HEK293T (cell line): ENCODE measurements around the gene HTR3A.

ENCODE experiments used
- CTCF ChIA-PET: fragments of 350-600 bp; formaldehyde crosslinking; extraction: SDS; loops from one replicate; lab custom pipeline; 2021; ENCODE audit warnings: antibody characterized with exemption, inconsistent platforms; lab: Yijun Ruan, JAX
- POLR2A ChIA-PET: fragments of 350-600 bp; formaldehyde crosslinking; extraction: SDS; loops from one replicate; lab custom pipeline; 2020; ENCODE audit warnings: antibody characterized with exemption, inconsistent platforms; lab: Yijun Ruan, JAX
- DNase-seq: peaks from one replicate; pipeline ENCODE4 v3.0.0; 2012; ENCODE audit warnings: mixed read lengths; ENCODE audit errors: extremely low spot score
- ARNT ChIP-seq: fragments of 450-650 bp; IDR thresholded peaks from 2 replicates; pipeline ENCODE4 v1.6.1; 2017; ENCODE audit warnings: mild to moderate bottlenecking
- BHLHE40 ChIP-seq: fragments of 450-650 bp; IDR thresholded peaks from 2 replicates; pipeline ENCODE4 v1.6.1; 2016; ENCODE audit warnings: mild to moderate bottlenecking, moderate library complexity, borderline replicate concordance
- CTBP1 ChIP-seq: fragments of 450-650 bp; IDR thresholded peaks from 2 replicates; pipeline ENCODE4 v1.6.1; 2016; ENCODE audit warnings: borderline replicate concordance
- ELF4 ChIP-seq: fragments of 450-650 bp; IDR thresholded peaks from 2 replicates; pipeline ENCODE4 v1.6.1; 2017; ENCODE audit warnings: antibody characterized with exemption
- FOXA1 ChIP-seq: fragments of 450-650 bp; IDR thresholded peaks from 2 replicates; pipeline ENCODE4 v1.6.1; 2016; ENCODE audit warnings: mild to moderate bottlenecking
- FOXK2 ChIP-seq: fragments of 450-650 bp; IDR thresholded peaks from 2 replicates; pipeline ENCODE4 v1.6.1; 2016; ENCODE audit warnings: mild to moderate bottlenecking
- FOXM1 ChIP-seq: fragments of 450-650 bp; IDR thresholded peaks from 2 replicates; pipeline ENCODE4 v1.6.1; 2017; ENCODE audit warnings: mild to moderate bottlenecking, borderline replicate concordance
- HDGF ChIP-seq: fragments of 450-650 bp; IDR thresholded peaks from 2 replicates; pipeline ENCODE4 v1.6.1; 2017; ENCODE audit warnings: antibody characterized with exemption, borderline replicate concordance
- L3MBTL2 ChIP-seq: fragments of 450-650 bp; conservative IDR thresholded peaks from 2 replicates; pipeline ENCODE4 v1.6.1; 2016; ENCODE audit warnings: mild to moderate bottlenecking
- LEF1 ChIP-seq: fragments of 450-650 bp; IDR thresholded peaks from 2 replicates; pipeline ENCODE4 v1.6.1; 2017; ENCODE audit warnings: mild to moderate bottlenecking, borderline replicate concordance
- NFRKB ChIP-seq: fragments of 450-650 bp; IDR thresholded peaks from 2 replicates; pipeline ENCODE4 v1.6.1; 2016; ENCODE audit warnings: mild to moderate bottlenecking, moderate library complexity
- SP1 ChIP-seq: fragments of 450-650 bp; IDR thresholded peaks from 2 replicates; pipeline ENCODE4 v1.6.1; 2017
- SUZ12 ChIP-seq: fragments of 450-650 bp; IDR thresholded peaks from 2 replicates; pipeline ENCODE4 v1.6.1; 2016; ENCODE audit warnings: mild to moderate bottlenecking
- TARDBP ChIP-seq: fragments of 450-650 bp; IDR thresholded peaks from 2 replicates; pipeline ENCODE4 v1.6.1; 2016
- ZNF384 ChIP-seq: fragments of 450-650 bp; IDR thresholded peaks from 2 replicates; pipeline ENCODE4 v1.6.1; 2016
- TF ChIP-seq, protein P1 (sequence below): fragments of 450-650 bp; IDR thresholded peaks from 2 replicates; pipeline ENCODE4 v1.6.1; 2016

The HTR3A gene

DNA sequence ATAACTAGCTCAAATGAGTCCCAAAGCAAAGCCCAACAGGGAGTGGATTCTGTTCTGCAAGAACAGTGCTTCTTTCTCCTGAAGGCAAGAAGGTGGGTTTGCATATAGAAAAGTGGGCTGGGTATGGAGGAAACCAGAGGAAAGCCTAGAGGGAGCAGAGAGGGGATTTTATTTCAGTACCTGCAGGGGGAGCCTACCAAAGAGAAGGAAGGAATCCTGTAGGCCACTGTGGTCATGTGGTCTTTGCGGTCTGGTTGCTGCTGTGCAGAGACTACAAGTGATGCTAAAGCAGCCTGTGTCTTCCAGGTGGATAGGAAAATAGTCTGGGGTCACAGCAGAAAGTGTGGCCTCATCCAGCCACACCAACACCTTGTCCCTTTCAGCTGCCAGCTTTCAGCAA, 51.4 kb downstream of the HTR3A start:
- TF ChIP-seq FOXM1 (no peak), ZNF384 (no peak), FOXA1 (no peak), ELF4 (no peak), TARDBP (no peak), L3MBTL2 (no peak), BHLHE40 (no peak), FOXK2 (no peak), NFRKB (no peak), CTBP1 (no peak), SUZ12 (no peak), HDGF (no peak), ARNT (no peak), LEF1 (no peak), SP1 (no peak)
- TF ChIP-seq, protein P1, sequence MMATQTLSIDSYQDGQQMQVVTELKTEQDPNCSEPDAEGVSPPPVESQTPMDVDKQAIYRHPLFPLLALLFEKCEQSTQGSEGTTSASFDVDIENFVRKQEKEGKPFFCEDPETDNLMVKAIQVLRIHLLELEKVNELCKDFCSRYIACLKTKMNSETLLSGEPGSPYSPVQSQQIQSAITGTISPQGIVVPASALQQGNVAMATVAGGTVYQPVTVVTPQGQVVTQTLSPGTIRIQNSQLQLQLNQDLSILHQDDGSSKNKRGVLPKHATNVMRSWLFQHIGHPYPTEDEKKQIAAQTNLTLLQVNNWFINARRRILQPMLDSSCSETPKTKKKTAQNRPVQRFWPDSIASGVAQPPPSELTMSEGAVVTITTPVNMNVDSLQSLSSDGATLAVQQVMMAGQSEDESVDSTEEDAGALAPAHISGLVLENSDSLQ, result no peak
- ChIA-PET CTCF (interaction anchor here (1.1 to 5.6 kb wide), 4 partner anchors 10 to 236 kb away, joined by 3 to 51 read pairs (median 9); no protein-coding TSS in a partner anchor), POLR2A (interaction anchor here (1.1 kb wide), 1 partner anchor 11 kb away, joined by 4 read pairs; no protein-coding TSS in a partner anchor)
- DNase-seq, result peak; percentile 60

DNA sequence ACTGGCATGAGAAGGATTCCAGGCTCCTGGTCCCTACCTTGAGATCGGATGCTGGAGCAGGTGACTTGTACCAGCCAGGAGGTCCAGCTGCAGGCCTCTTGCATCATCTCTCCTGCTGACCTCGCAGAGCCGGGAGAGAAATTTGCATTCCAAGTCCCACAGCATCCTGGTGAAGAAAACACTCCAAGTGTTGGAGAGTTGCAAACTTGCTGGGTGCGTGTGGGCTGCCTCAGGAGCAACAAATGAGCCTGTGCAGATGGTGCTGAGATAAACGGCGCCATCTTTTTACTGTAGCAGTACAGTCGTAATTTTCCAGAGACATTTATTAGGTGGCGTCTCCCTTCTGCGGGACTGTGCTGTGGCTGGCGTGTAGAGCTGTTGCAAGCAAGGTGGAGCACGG, 52.5 kb downstream of the HTR3A start:
- TF ChIP-seq ELF4 (no peak), FOXM1 (no peak), L3MBTL2 (no peak), SP1 (no peak), ARNT (no peak), ZNF384 (no peak), SUZ12 (no peak), NFRKB (no peak), FOXA1 (no peak), HDGF (no peak), LEF1 (no peak), FOXK2 (no peak), TARDBP (no peak), BHLHE40 (no peak), CTBP1 (no peak)
- TF ChIP-seq, protein P1, result no peak
- no peak for DNase-seq
- POLR2A ChIA-PET, result no interaction called here
- CTCF ChIA-PET, result interaction anchor here (1.3 to 5.6 kb wide), 3 partner anchors 9 to 235 kb away, joined by 4 to 51 read pairs (median 14); no protein-coding TSS in a partner anchor

DNA sequence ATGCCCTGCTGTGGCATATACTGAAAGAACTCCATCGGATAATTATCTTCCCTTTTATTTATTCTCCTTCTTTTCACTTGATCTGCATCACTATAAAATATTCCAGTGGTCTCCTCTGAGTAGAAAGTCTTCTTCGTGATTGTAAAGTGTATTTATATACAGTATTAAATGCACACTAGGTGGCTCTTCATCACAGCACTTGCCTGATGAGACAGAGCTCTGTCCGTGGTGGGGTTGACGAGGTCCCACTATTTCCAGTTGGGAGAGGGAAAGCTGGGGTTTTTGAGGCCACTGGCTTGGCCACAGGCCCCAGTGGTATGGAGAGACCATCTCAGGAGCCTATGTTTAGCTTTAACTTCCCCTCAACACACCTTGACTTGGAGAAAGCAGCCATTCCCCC, 53.0 kb downstream of the HTR3A start:
- CTCF ChIA-PET, result interaction anchor here (1.3 to 5.6 kb wide), 3 partner anchors 8 to 234 kb away, joined by 4 to 51 read pairs (median 14); no protein-coding TSS in a partner anchor
- POLR2A ChIA-PET, result interaction anchor here (1.4 kb wide), 1 partner anchor 152 kb away, joined by 3 read pairs; no protein-coding TSS in a partner anchor
- no peak for DNase-seq
- TF ChIP-seq, protein P1, result no peak
- TF ChIP-seq SP1 (no peak), TARDBP (no peak), CTBP1 (no peak), ELF4 (no peak), FOXK2 (no peak), L3MBTL2 (no peak), ZNF384 (no peak), LEF1 (no peak), SUZ12 (no peak), NFRKB (no peak)

DNA sequence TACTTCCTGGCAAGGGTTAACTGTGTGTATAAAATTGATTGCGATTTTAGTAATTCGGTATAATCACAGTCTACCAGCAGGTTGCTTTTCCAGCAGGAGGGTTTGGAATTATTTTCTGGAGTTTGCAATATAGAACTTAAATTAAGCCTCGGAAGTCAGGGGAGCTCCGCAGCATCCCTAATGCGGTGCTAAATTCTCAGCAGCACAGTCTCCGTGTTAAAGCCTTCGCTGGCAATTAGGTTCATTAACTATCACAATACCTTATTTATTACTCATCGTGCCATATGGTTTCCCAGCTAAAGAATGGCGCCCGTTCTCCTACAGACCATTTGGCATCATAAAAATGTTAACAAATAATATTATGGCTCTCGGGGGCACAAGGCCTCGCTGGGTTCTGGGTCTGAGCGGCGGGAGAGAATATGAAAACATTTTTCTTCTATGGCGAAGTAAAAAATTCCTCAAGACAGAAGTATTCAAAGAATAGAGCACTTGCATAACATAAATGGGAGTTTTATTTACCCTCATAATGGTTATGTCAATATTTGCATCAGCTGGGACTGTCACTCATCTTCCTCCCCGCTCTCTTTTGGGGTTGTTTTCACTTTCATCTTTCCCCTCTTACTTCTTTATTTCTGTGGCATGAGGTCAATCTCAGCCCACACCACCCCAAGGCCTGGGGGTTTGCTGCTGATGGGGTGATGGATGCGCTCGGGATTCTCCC, 56.5 kb downstream of the HTR3A start:
- ChIA-PET CTCF (interaction anchor here (5.6 kb wide), 1 partner anchor 231 kb away, joined by 51 read pairs; no protein-coding TSS in a partner anchor), POLR2A (no interaction called here)
- DNase-seq, result no peak
- TF ChIP-seq FOXM1 (no peak), FOXA1 (no peak), CTBP1 (no peak)

DNA sequence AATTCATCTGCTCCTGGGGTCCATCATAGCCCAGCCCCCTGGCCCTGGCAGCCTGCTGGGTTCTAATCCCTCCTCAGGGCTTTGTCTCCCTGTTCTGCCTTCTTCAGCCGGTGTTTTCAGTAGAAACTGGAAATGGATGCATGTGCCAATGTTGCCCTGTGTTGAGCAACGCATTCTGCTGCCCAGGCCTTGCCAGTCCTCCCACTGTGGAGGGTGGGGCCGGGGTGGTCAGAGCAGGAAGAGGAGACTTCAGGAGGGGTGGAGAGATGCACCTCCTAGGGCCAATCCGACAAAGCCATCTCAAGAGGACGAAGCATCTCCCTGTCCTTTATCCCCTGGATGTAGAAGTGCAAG, 57.0 kb downstream of the HTR3A start:
- CTCF ChIA-PET, result no interaction called here
- TF ChIP-seq FOXA1 (no peak), NFRKB (no peak), ELF4 (no peak), TARDBP (no peak), ARNT (no peak), SP1 (no peak), FOXK2 (no peak), HDGF (no peak), SUZ12 (no peak), BHLHE40 (no peak), FOXM1 (no peak)
- TF ChIP-seq, protein P1, result no peak
- POLR2A ChIA-PET, result no interaction called here
- DNase-seq, result no peak
